Amniotic stem cell (primary cell): Measurements from ENCODE around the gene RHOG.
"Not testable (repeated sequence)": the region's sequence is repeated elsewhere in the genome, so short reads cannot be mapped to it uniquely, and the experiment has no call there.

Experiments used
- DNase-seq: peaks from one replicate; lab custom pipeline; 2025; lab: John Stamatoyannopoulos, UW

RHOG gene

GRCh38 chr11:3808861-3809623 is 31.7 kb downstream of the RHOG start:
- no peak for DNase-seq

- peak; percentile 10 for DNase-seq
Measured at GRCh38 chr11:3807909-3808860, 32.6 kb downstream of the RHOG start, which contains the start of gene PGAP2. Gene PGAP2, plus strand, starts transcription at chr11:3808560. Its CDS starts 2,700 bp downstream, at chr11:3811260.

- DNase-seq: peak; percentile 17
Measured at GRCh38 chr11:3803726-3804495, 36.8 kb downstream of the RHOG start.

- DNase-seq: no peak
Measured at GRCh38 chr11:3802011-3802790, 38.6 kb downstream of the RHOG start.

GRCh38 chr11:3799873-3800272 is 40.9 kb downstream of the RHOG start:
- DNase-seq: no peak

- no peak for DNase-seq
Measured at GRCh38 chr11:3799143-3799542, 41.6 kb downstream of the RHOG start.

GRCh38 chr11:3797329-3798090 is 43.2 kb downstream of the RHOG start, which contains the start of gene NUP98:
Gene NUP98, minus strand, starts transcription at chr11:3797554. Its CDS starts 15,437 bp downstream, at chr11:3782117.
- DNase-seq: peak; percentile 98

- no peak for DNase-seq
Measured at GRCh38 chr11:3796801-3797328, 43.9 kb downstream of the RHOG start.

- no peak for DNase-seq
Measured at GRCh38 chr11:3796346-3796745, 44.4 kb downstream of the RHOG start.

- no peak for DNase-seq
Measured at GRCh38 chr11:3796002-3796311, 44.8 kb downstream of the RHOG start.

- DNase-seq: no peak
Measured at GRCh38 chr11:3795131-3796001, 45.4 kb downstream of the RHOG start.

GRCh38 chr11:3794387-3794786 is 46.4 kb downstream of the RHOG start:
- DNase-seq: not testable (repeated sequence)

- DNase-seq: no peak
Measured at GRCh38 chr11:3786781-3787428, 53.9 kb downstream of the RHOG start.

- no peak for DNase-seq
Measured at GRCh38 chr11:3783611-3784010, 57.1 kb downstream of the RHOG start.

GRCh38 chr11:3782963-3783362 is 57.8 kb downstream of the RHOG start:
- DNase-seq: no peak

- no peak for DNase-seq
Measured at GRCh38 chr11:3781423-3781822, 59.3 kb downstream of the RHOG start.
